ENCODE measurements around the gene TMEM114.

TMEM114 gene

GRCh38 chr16:8530752-8531384, 59.4 kb downstream of the TMEM114 start:
- TF ChIP-seq SIN3A (IDR thresholded peaks at IDR 0.05; ENCODE audit: borderline replicate concordance, insufficient read depth, low read length) (no peak), TAF1 (IDR thresholded peaks at IDR 0.05; ENCODE audit: borderline replicate concordance, insufficient read depth, low read length) (no peak), POLR2AphosphoS5 (IDR thresholded peaks at IDR 0.05; ENCODE audit: low read depth, low read length) (no peak), REST (IDR thresholded peaks at IDR 0.05; ENCODE audit: insufficient read depth in 1 of 2, low read depth in 2 of 2, low read length in 2 of 2) (no peak), FOXP2 (optimal IDR thresholded peaks at IDR 0.05; ENCODE audit: borderline replicate concordance, extremely low read depth, extremely low read length, insufficient read depth) (no peak)

- TF ChIP-seq POLR2AphosphoS5 (IDR thresholded peaks at IDR 0.05; ENCODE audit: low read depth, low read length) (no peak), REST (IDR thresholded peaks at IDR 0.05; ENCODE audit: insufficient read depth in 1 of 2, low read depth in 2 of 2, low read length in 2 of 2) (no peak), SIN3A (IDR thresholded peaks at IDR 0.05; ENCODE audit: borderline replicate concordance, insufficient read depth, low read length) (no peak), FOXP2 (optimal IDR thresholded peaks at IDR 0.05; ENCODE audit: borderline replicate concordance, extremely low read depth, extremely low read length, insufficient read depth) (no peak), TAF1 (IDR thresholded peaks at IDR 0.05; ENCODE audit: borderline replicate concordance, insufficient read depth, low read length) (no peak)
Measured at GRCh38 chr16:8528471-8528870, 61.8 kb downstream of the TMEM114 start.

- TF ChIP-seq REST (IDR thresholded peaks at IDR 0.05; ENCODE audit: insufficient read depth in 1 of 2, low read depth in 2 of 2, low read length in 2 of 2), result no peak
Measured at GRCh38 chr16:8523932-8524331, 66.4 kb downstream of the TMEM114 start.

- TF ChIP-seq SIN3A (IDR thresholded peaks at IDR 0.05; ENCODE audit: borderline replicate concordance, insufficient read depth, low read length), result no peak
- TF ChIP-seq REST (IDR thresholded peaks at IDR 0.05; ENCODE audit: insufficient read depth in 1 of 2, low read depth in 2 of 2, low read length in 2 of 2), result no peak
- TF ChIP-seq TAF1 (IDR thresholded peaks at IDR 0.05; ENCODE audit: borderline replicate concordance, insufficient read depth, low read length), result no peak
- no peak for TF ChIP-seq POLR2AphosphoS5 (IDR thresholded peaks at IDR 0.05; ENCODE audit: low read depth, low read length)
- TF ChIP-seq FOXP2 (optimal IDR thresholded peaks at IDR 0.05; ENCODE audit: borderline replicate concordance, extremely low read depth, extremely low read length, insufficient read depth), result no peak
Measured at GRCh38 chr16:8522757-8523156, 67.6 kb downstream of the TMEM114 start.

- no peak for TF ChIP-seq POLR2AphosphoS5 (IDR thresholded peaks at IDR 0.05; ENCODE audit: low read depth, low read length)
- no peak for TF ChIP-seq FOXP2 (optimal IDR thresholded peaks at IDR 0.05; ENCODE audit: borderline replicate concordance, extremely low read depth, extremely low read length, insufficient read depth)
- no peak for TF ChIP-seq REST (IDR thresholded peaks at IDR 0.05; ENCODE audit: insufficient read depth in 1 of 2, low read depth in 2 of 2, low read length in 2 of 2)
- TF ChIP-seq TAF1 (IDR thresholded peaks at IDR 0.05; ENCODE audit: borderline replicate concordance, insufficient read depth, low read length), result no peak
- TF ChIP-seq SIN3A (IDR thresholded peaks at IDR 0.05; ENCODE audit: borderline replicate concordance, insufficient read depth, low read length), result no peak
Measured at GRCh38 chr16:8519643-8520042, 70.7 kb downstream of the TMEM114 start.

Measured in PFSK-1 (cell line).